H9 (cell line): Measurements from ENCODE around the gene MTO1. TPM values are rescaled to one million over a fixed set of nuclear protein-coding genes. Genes with fewer than 3 reads are reported as not detected.
A peak's percentile ranks its signal among the peaks of the same experiment; 100 is the strongest.
"Not testable (repeated sequence)": the region's sequence is repeated elsewhere in the genome, so short reads cannot be mapped to it uniquely, and the experiment has no call there.

Experiments used
- DNase-seq: peaks from one replicate; pipeline ENCODE4 v3.0.0-alpha.2; 2017
- H2AFZ ChIP-seq: one replicate; pipeline ENCODE4 v1.6.1; 2013; ENCODE audit warnings: mild to moderate bottlenecking, low read length, control low read depth, moderate library complexity
- H2AK5ac ChIP-seq: 2 replicates; pipeline ENCODE4 v1.6.1; 2013; ENCODE audit warnings: low read length, control low read depth, mixed read lengths; ENCODE audit not compliant: insufficient read length
- H2BK120ac ChIP-seq: one replicate; pipeline ENCODE4 v1.6.1; 2013; ENCODE audit warnings: low read depth, mild to moderate bottlenecking, low read length, control low read depth, inconsistent platforms; ENCODE audit not compliant: poor library complexity, severe bottlenecking
- H2BK12ac ChIP-seq: 2 replicates; pipeline ENCODE4 v1.6.1; 2013; ENCODE audit warnings: low read length, control low read depth, mixed read lengths, low read depth; ENCODE audit not compliant: insufficient read length
- H2BK15ac ChIP-seq: 2 replicates; pipeline ENCODE4 v1.6.1; 2013; ENCODE audit warnings: low read depth, low read length, control low read depth
- H2BK20ac ChIP-seq: one replicate; pipeline ENCODE4 v1.6.1; 2013; ENCODE audit warnings: low read depth, mild to moderate bottlenecking, low read length, control low read depth, inconsistent platforms; ENCODE audit not compliant: poor library complexity, severe bottlenecking
- H2BK5ac ChIP-seq: 2 replicates; pipeline ENCODE4 v1.6.1; 2013; ENCODE audit warnings: low read length, control low read depth, mixed read lengths; ENCODE audit not compliant: insufficient read length
- H3K14ac ChIP-seq: 2 replicates; pipeline ENCODE4 v1.6.1; 2013; ENCODE audit warnings: low read length, control low read depth; ENCODE audit not compliant: insufficient read depth
- H3K18ac ChIP-seq: 2 replicates; pipeline ENCODE4 v1.6.1; 2013; ENCODE audit warnings: low read depth, mild to moderate bottlenecking, mixed read lengths, low read length, control low read depth; ENCODE audit not compliant: insufficient read length
- H3K23ac ChIP-seq: 2 replicates; pipeline ENCODE4 v1.6.1; 2013; ENCODE audit warnings: low read length, control low read depth, mixed read lengths, low read depth; ENCODE audit not compliant: insufficient read length
- H3K23me2 ChIP-seq: 2 replicates; pipeline ENCODE4 v1.6.1; 2013; ENCODE audit warnings: low read depth, mild to moderate bottlenecking, mixed read lengths, low read length, control low read depth; ENCODE audit not compliant: insufficient read length, poor library complexity, severe bottlenecking
- H3K27ac ChIP-seq: 2 replicates; pipeline ENCODE4 v1.5.1; 2013; ENCODE audit warnings: low read length, control low read depth, mixed read lengths, low read depth; ENCODE audit not compliant: insufficient read length
- H3K27me3 ChIP-seq: 2 replicates; pipeline ENCODE4 v1.6.1; 2013; ENCODE audit warnings: low read length, control low read depth, inconsistent platforms; ENCODE audit not compliant: insufficient read depth
- H3K4ac ChIP-seq: 2 replicates; pipeline ENCODE4 v1.6.1; 2013; ENCODE audit warnings: low read depth, mild to moderate bottlenecking, control low read depth, inconsistent platforms, low read length, moderate library complexity
- H3K4me1 ChIP-seq: 2 replicates; pipeline ENCODE4 v1.6.1; 2013; ENCODE audit warnings: low read length, control low read depth, inconsistent platforms; ENCODE audit not compliant: insufficient read depth
- H3K4me2 ChIP-seq: 2 replicates; pipeline ENCODE4 v1.6.1; 2013; ENCODE audit warnings: low read length, control low read depth, mixed read lengths; ENCODE audit not compliant: insufficient read length, insufficient read depth
- H3K56ac ChIP-seq: 2 replicates; pipeline ENCODE4 v1.6.1; 2013; ENCODE audit warnings: low read depth, mild to moderate bottlenecking, mixed read lengths, low read length, control low read depth; ENCODE audit not compliant: insufficient read length
- H3K79me1 ChIP-seq: 2 replicates; pipeline ENCODE4 v1.6.1; 2013; ENCODE audit warnings: low read depth, mild to moderate bottlenecking, moderate library complexity, low read length, control low read depth, inconsistent platforms; ENCODE audit not compliant: insufficient read depth, poor library complexity, severe bottlenecking
- H3K79me2 ChIP-seq: 2 replicates; pipeline ENCODE4 v1.6.1; 2013; ENCODE audit warnings: low read length, control low read depth, inconsistent platforms; ENCODE audit not compliant: insufficient read depth
- H3K9ac ChIP-seq: 2 replicates; pipeline ENCODE4 v1.6.1; 2013; ENCODE audit warnings: low read length, control low read depth, mixed read lengths; ENCODE audit not compliant: insufficient read length; ENCODE audit errors: extremely low read depth
- H3K9me3 ChIP-seq: one replicate; pipeline ENCODE4 v1.6.1; 2013; ENCODE audit warnings: low read depth, low read length, inconsistent platforms; ENCODE audit not compliant: control insufficient read depth
- H3T11ph ChIP-seq: one replicate; pipeline ENCODE4 v1.6.1; 2013; ENCODE audit warnings: mild to moderate bottlenecking, low read length, control low read depth, inconsistent platforms
- H4K20me1 ChIP-seq: one replicate; pipeline ENCODE4 v1.6.1; 2013; ENCODE audit not compliant: control insufficient read depth, insufficient read length, insufficient read depth
- H4K5ac ChIP-seq: 2 replicates; pipeline ENCODE4 v1.6.1; 2013; ENCODE audit warnings: low read depth, mild to moderate bottlenecking, mixed read lengths, low read length, control low read depth; ENCODE audit not compliant: insufficient read length
- H4K8ac ChIP-seq: replicated peaks from 2 replicates; pipeline ENCODE4 v1.6.1; 2013; ENCODE audit warnings: low read length, control low read depth, mixed read lengths, low read depth; ENCODE audit not compliant: insufficient read length
- H4K91ac ChIP-seq: 2 replicates; pipeline ENCODE4 v1.6.1; 2013; ENCODE audit warnings: low read depth, mild to moderate bottlenecking, moderate library complexity, mixed read lengths, low read length, control low read depth; ENCODE audit not compliant: insufficient read length
- H3K27ac Mint-ChIP-seq, 3 experiments: 2 replicates in 2 of 3; 3 replicates in 1 of 3; pipeline ENCODE4 v1.8.0; 2020 to 2021; ENCODE audit warnings: mixed read lengths in 3 of 3, mild to moderate bottlenecking in 1 of 3, moderate library complexity in 1 of 3
- H3K27me3 Mint-ChIP-seq: 2 replicates; pipeline ENCODE4 v1.8.0; 2021; ENCODE audit warnings: low read depth, mild to moderate bottlenecking, moderate library complexity, mixed read lengths
- H3K36me3 Mint-ChIP-seq, 3 experiments: 2 replicates in 2 of 3; 3 replicates in 1 of 3; pipeline ENCODE4 v1.8.0; 2020 to 2021; ENCODE audit warnings: low read depth in 3 of 3, mixed read lengths in 3 of 3; ENCODE audit not compliant: insufficient read depth in 1 of 3
- H3K4me1 Mint-ChIP-seq, 2 experiments: 2 replicates each; pipeline ENCODE4 v1.8.0; 2020; ENCODE audit warnings: mixed read lengths in 2 of 2
- H3K4me3 Mint-ChIP-seq, 2 experiments: 2 replicates in 1 of 2; 3 replicates in 1 of 2; pipeline ENCODE4 v1.8.0; 2020 to 2021; ENCODE audit warnings: mild to moderate bottlenecking in 2 of 2, mixed read lengths in 2 of 2, moderate library complexity in 1 of 2
- H3K9me3 Mint-ChIP-seq, 2 experiments: 2 replicates in 1 of 2; 3 replicates in 1 of 2; pipeline ENCODE4 v1.8.0; 2020; ENCODE audit warnings: mild to moderate bottlenecking in 2 of 2, mixed read lengths in 2 of 2, moderate library complexity in 1 of 2
- WGBS: extraction: QIAGEN DNeasy Blood & Tissue Kit; methylation state at CpG from one replicate; pipeline ENCODE4 v1.1.7; 2013; ENCODE audit warnings: missing lambda C conversion rate, low lambda C conversion rate, mixed read lengths; ENCODE audit not compliant: insufficient read length; ENCODE audit errors: extremely low coverage; 5-methylcytosine and 5-hydroxymethylcytosine counted together
- total RNA-seq: library from RNA; stranded (reverse); gene quantifications from 2 replicates; pipeline ENCODE4 v1.2.1, GENCODE V29; 2021

Gene MTO1
- total RNA-seq, 1 experiment from 2014 or later: 27.8 TPM

DNA sequence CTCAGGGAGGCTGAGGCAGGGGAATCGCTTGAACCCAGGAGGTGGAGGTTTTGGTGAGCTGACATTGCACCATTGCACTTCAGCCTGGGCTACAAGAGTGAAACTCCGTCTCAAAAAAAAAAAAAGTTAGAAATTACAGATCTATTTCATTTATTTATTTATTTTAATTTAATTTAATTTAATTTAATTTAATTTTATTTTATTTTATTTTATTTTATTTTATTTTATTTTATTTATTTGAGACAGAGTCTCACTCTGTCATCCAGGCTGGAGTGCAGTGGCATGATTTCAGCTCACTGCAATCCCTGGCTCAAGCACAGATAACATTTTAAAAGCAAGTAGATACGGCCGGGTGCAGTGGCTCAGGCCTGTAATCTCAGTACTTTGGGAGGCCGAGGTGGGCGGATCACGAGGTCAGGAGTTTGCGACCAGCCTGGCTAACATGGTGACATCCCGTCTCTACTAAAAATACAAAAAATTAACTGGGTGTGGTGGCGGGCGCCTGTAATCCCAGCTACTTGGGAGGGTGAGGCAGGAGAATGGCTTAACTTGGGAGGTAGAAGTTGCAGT is 93.9 kb downstream of the MTO1 start:
- H2AK5ac ChIP-seq, H3K23ac ChIP-seq, H3K14ac ChIP-seq, H4K91ac ChIP-seq, H3K23me2 ChIP-seq, H3K36me3 Mint-ChIP-seq, H3K9me3 ChIP-seq, H3T11ph ChIP-seq, H2BK15ac ChIP-seq, H3K79me1 ChIP-seq, H4K5ac ChIP-seq, H2BK20ac ChIP-seq, H3K56ac ChIP-seq, H4K20me1 ChIP-seq, H3K4me1 ChIP-seq, DNase-seq, H2BK120ac ChIP-seq, H3K27me3 ChIP-seq, H2BK5ac ChIP-seq, H3K9ac ChIP-seq, H3K4me2 ChIP-seq, H3K4me3 Mint-ChIP-seq, H4K8ac ChIP-seq, H3K9me3 Mint-ChIP-seq, H3K18ac ChIP-seq, H3K27me3 Mint-ChIP-seq, H3K4ac ChIP-seq, H3K79me2 ChIP-seq, H2BK12ac ChIP-seq, H3K27ac ChIP-seq, H2AFZ ChIP-seq: not testable (repeated sequence)
- Mint-ChIP-seq H3K4me1 (peaks cover 20 to 27% of the 10 kb centered on the region in 2 experiments), H3K27ac (peak overlapping the region in 1 of 3 experiments; percentile 87; a peak in 1 of 7 replicates)
- no CpG with 5 or more reads among the region's 11 CpGs for WGBS
